Calu3 (cell line): ENCODE results near the gene DRD1. TPM values are rescaled to one million over a fixed set of nuclear protein-coding genes. Genes with fewer than 3 reads are reported as not detected.

ENCODE experiments used
- BruUV-seq: library from RNA; stranded (reverse); fragments of 400-500 nt; replicated peaks from 2 replicates; lab custom pipeline; 2021; lab: Mats Ljungman, UMichigan
- CTCF ChIA-PET: fragments of 300-600 bp; sonication (Branson Sonifier 250); formaldehyde crosslinking; loops from one replicate; lab custom pipeline; 2022; ENCODE audit warnings: antibody characterized with exemption; lab: Charles Lee
- DNase-seq: peaks from one replicate; pipeline ENCODE4 v3.0.0; 2022
- H3K27ac Mint-ChIP-seq: one replicate; pipeline ENCODE4 v1.8.0; 2022; ENCODE audit warnings: mixed read lengths; ENCODE audit not compliant: unreplicated experiment
- H3K27me3 Mint-ChIP-seq: one replicate; pipeline ENCODE4 v1.8.0; 2022; ENCODE audit warnings: mixed read lengths; ENCODE audit not compliant: unreplicated experiment
- H3K36me3 Mint-ChIP-seq: one replicate; pipeline ENCODE4 v1.8.0; 2022; ENCODE audit warnings: mild to moderate bottlenecking, moderate library complexity, mixed read lengths; ENCODE audit not compliant: insufficient read depth, unreplicated experiment
- H3K4me1 Mint-ChIP-seq: one replicate; pipeline ENCODE4 v1.8.0; 2022; ENCODE audit warnings: mild to moderate bottlenecking, low read depth, mixed read lengths; ENCODE audit not compliant: unreplicated experiment
- H3K4me3 Mint-ChIP-seq: one replicate; pipeline ENCODE4 v1.8.0; 2022; ENCODE audit warnings: mild to moderate bottlenecking, low read depth, moderate library complexity, mixed read lengths; ENCODE audit not compliant: unreplicated experiment
- H3K9me3 Mint-ChIP-seq: one replicate; pipeline ENCODE4 v1.8.0; 2022; ENCODE audit warnings: low read depth, mixed read lengths; ENCODE audit not compliant: unreplicated experiment
- intact Hi-C: fragments of 100-400 bp; cut with micrococcal nuclease; formaldehyde crosslinking; loops from one replicate; pipeline ENCODE4 v1.10.0; 2022; ENCODE audit not compliant: unreplicated experiment
- total RNA-seq: library from RNA; stranded (reverse); gene quantifications from 2 replicates; pipeline ENCODE4 v1.2.3, GENCODE V29; 2022
- TF ChIP-seq, protein P1 (sequence below): fragments of 200-600 bp; IDR thresholded peaks from one replicate; pipeline ENCODE4 v1.8.0; 2022; ENCODE audit warnings: antibody characterized with exemption; ENCODE audit not compliant: unreplicated experiment

Gene DRD1
- total RNA-seq, 1 experiment from 2014 or later = not detected

DNA sequence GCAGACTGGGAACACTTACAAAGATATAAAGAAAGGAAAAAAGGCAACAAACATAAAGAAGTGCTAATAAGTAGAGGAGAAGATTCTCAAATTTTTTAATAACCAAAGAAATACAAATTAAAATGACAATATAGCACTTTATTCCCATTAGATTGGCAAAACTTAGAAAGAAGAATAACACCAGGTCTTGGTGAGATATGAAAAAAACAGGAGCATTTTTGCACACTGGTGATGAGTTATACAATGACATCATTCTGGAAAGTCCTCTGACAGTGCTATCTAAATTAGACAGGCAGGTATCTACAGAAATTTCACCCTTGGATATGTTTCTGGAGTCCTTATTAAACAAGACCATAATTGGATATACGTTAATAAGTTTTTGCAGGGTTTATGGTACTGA is 24.9 kb upstream of the DRD1 start:
- intact Hi-C loops = no loop called here
- TF ChIP-seq, protein P1, sequence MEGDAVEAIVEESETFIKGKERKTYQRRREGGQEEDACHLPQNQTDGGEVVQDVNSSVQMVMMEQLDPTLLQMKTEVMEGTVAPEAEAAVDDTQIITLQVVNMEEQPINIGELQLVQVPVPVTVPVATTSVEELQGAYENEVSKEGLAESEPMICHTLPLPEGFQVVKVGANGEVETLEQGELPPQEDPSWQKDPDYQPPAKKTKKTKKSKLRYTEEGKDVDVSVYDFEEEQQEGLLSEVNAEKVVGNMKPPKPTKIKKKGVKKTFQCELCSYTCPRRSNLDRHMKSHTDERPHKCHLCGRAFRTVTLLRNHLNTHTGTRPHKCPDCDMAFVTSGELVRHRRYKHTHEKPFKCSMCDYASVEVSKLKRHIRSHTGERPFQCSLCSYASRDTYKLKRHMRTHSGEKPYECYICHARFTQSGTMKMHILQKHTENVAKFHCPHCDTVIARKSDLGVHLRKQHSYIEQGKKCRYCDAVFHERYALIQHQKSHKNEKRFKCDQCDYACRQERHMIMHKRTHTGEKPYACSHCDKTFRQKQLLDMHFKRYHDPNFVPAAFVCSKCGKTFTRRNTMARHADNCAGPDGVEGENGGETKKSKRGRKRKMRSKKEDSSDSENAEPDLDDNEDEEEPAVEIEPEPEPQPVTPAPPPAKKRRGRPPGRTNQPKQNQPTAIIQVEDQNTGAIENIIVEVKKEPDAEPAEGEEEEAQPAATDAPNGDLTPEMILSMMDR = no peak
- no peak overlapping the region for H3K4me3 Mint-ChIP-seq
- H3K9me3 Mint-ChIP-seq = no peaks in the 10 kb centered on the region
- peaks cover 77% of the 10 kb centered on the region for H3K27me3 Mint-ChIP-seq
- CTCF ChIA-PET = no interaction called here
- no peaks in the 10 kb centered on the region for H3K36me3 Mint-ChIP-seq
- no peak for DNase-seq
- no peaks in the 10 kb centered on the region for H3K4me1 Mint-ChIP-seq
- no peak overlapping the region for H3K27ac Mint-ChIP-seq
- BruUV-seq = no TSS peak

DNA sequence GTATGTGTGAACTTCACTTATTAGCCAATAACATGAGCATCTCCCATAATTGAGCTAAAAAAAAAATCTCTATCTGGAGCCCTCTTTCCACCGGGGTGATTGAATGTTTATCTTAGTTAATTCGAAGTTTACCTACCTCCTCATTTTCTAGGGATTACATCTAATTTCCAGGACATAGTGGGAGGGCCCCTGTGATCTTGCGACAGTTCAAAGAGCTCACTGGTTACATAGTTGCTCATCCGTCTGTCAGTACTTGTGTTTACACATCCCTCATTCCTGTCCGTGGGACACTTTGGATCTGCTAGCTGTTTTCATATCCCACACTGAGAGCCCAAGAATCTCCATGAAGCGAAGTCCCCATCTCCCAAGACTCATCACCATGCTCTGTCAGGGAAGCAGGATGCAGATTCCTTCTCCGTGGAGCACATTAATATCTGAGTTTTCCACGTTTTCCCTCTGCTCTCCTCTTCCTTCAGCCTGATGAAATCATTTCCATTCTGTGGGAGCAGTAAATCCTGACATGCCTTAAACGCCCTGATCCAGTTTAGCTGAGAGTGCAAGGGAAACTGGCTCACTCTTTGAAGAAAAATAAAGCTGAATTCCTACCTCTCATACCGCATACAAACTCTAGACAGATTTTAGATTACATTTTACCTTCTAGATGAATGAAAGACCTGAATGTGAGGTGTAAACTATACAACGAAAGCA is 24.2 kb upstream of the DRD1 start:
- Mint-ChIP-seq H3K27me3 (peaks cover 70% of the 10 kb centered on the region), H3K9me3 (no peaks in the 10 kb centered on the region), H3K27ac (no peak overlapping the region), H3K4me3 (no peak overlapping the region), H3K36me3 (no peaks in the 10 kb centered on the region), H3K4me1 (no peaks in the 10 kb centered on the region)
- TF ChIP-seq, protein P1 = no peak
- DNase-seq = no peak
- CTCF ChIA-PET = no interaction called here
- no TSS peak for BruUV-seq
- intact Hi-C loops = no loop called here

DNA sequence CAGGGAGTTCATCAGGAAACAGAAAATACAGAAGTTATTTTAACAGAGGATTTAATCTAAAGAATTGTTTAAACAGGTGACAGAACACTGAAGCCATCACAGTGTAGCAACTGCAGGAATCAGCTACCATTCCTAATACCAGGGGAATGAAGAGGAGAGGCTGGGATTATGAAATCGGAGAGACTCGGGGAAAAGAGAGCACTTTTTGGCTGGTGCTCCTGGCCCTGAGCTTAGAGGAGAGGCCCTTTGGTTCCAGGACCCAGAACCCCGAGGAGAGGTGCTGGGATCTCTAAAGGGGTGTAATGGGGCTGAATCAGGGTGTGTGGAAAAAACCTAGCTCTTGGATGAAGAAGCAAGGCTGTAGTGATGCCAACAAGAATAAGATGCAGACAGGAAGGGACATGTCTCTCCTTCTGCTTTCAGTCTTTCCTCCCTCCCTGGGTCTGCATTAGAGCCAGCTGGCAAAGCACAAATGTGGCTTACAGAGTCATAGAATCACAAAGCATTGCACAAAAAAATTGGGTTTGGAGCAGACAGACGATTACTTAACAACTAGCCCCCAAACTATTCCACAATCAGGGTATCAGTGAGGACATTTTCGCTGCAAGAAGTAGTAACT is 22.8 kb upstream of the DRD1 start:
- no TSS peak for BruUV-seq
- CTCF ChIA-PET = no interaction called here
- intact Hi-C loops = no loop called here
- H3K4me1 Mint-ChIP-seq = no peaks in the 10 kb centered on the region
- no peaks in the 10 kb centered on the region for H3K36me3 Mint-ChIP-seq
- TF ChIP-seq, protein P1 = no peak
- no peaks in the 10 kb centered on the region for H3K9me3 Mint-ChIP-seq
- DNase-seq = no peak
- no peak overlapping the region for H3K27ac Mint-ChIP-seq
- H3K27me3 Mint-ChIP-seq = peaks cover 61% of the 10 kb centered on the region
- no peak overlapping the region for H3K4me3 Mint-ChIP-seq

DNA sequence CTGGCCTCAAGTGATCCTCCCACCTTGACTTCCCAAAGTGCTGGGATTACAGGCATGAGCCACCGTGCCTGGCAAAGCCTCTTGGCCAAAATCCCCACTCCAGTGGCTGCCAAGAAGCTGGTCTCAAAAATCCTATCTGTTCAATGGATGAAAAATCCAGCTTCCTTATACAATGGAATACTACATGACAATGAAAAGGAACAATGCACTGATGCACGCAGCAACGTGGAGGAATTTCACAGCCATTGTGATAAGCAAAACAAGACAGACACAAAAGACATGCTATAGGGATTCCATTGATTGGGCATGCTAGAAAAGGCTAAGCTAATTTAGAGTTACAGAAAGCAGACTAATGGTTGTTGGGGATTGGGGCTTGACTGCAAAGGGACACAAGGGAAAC is 21.3 kb upstream of the DRD1 start:
- intact Hi-C loops = no loop called here
- DNase-seq = no peak
- BruUV-seq = no TSS peak
- no peak overlapping the region for H3K4me3 Mint-ChIP-seq
- H3K27me3 Mint-ChIP-seq = peaks cover 46% of the 10 kb centered on the region
- no peaks in the 10 kb centered on the region for H3K4me1 Mint-ChIP-seq
- TF ChIP-seq, protein P1 = no peak
- no peaks in the 10 kb centered on the region for H3K9me3 Mint-ChIP-seq
- CTCF ChIA-PET = interaction anchor here (0.7 to 1.9 kb wide), 7 partner anchors 12 to 617 kb away, joined by 3 to 16 read pairs (median 4); partner anchors contain the start of gene SFXN1
- no peak overlapping the region for H3K27ac Mint-ChIP-seq
- H3K36me3 Mint-ChIP-seq = no peaks in the 10 kb centered on the region
